Uterus (tissue), 4 donors: Measurements from ENCODE around the gene BDKRB2. TPM values are rescaled to one million over a fixed set of nuclear protein-coding genes. Genes with fewer than 3 reads are reported as not detected.

Experiments
- DNase-seq, 2 donors: peaks; one replicate each; pipeline ENCODE4 v3.0.0-alpha.2; 2019 to 2020
- H3K27ac ChIP-seq, 2 donors: fragments of 200-600 bp; sonication (generic); 1 replicate in 1 of 2; 2 replicates in 1 of 2; pipeline ENCODE4 v1.5.1; 2016 to 2018
- H3K27me3 ChIP-seq, 2 donors: fragments of 200-600 bp; sonication (generic); one replicate each; pipeline ENCODE4 v1.5.1; 2018 to 2019; ENCODE audit warnings: control low read depth in 1 of 2
- H3K36me3 ChIP-seq, 2 donors: fragments of 200-600 bp; sonication (generic); one replicate each; pipeline ENCODE4 v1.5.1; 2019; ENCODE audit warnings: control low read depth in 1 of 2
- H3K4me1 ChIP-seq, 2 donors: fragments of 200-600 bp; sonication (generic); one replicate each; pipeline ENCODE4 v1.5.1; 2018 to 2019; ENCODE audit warnings: control low read depth in 1 of 2
- H3K4me3 ChIP-seq, 2 donors: fragments of 200-600 bp; sonication (generic); 1 replicate in 1 of 2; 2 replicates in 1 of 2; pipeline ENCODE4 v1.5.1; 2018 to 2019; ENCODE audit warnings: mild to moderate bottlenecking in 1 of 2
- H3K9me3 ChIP-seq, 2 donors: fragments of 200-600 bp; sonication (generic); one replicate each; pipeline ENCODE4 v1.5.1; 2019; ENCODE audit warnings: control low read depth in 1 of 2
- POLR2A ChIP-seq, 2 donors: fragments of 450-650 bp; IDR thresholded peaks; one replicate each; pipeline ENCODE4 v1.6.1; 2016; ENCODE audit warnings: antibody characterized with exemption in 2 of 2, mild to moderate bottlenecking in 1 of 2, moderate library complexity in 1 of 2
- intact Hi-C: fragments of 100-400 bp; cut with DNase I; formaldehyde crosslinking; loops from one replicate; pipeline ENCODE4 v1.15.1; 2023; ENCODE audit warnings: low total_unique reads
- total RNA-seq, 4 donors: library from RNA; depleted of rRNA in 3 of 4; stranded (reverse); fragments of >200 nt in 3 of 4; gene quantifications; one replicate each; pipeline versions ENCODE4 v1.1.0 to v1.2.4, GENCODE V29; 2014 to 2023
- TF ChIP-seq, protein P1 (sequence below), 4 experiments: fragments of 200-600 bp in 2 of 4; fragments of 450-650 bp in 2 of 4; sonication (generic) in 2 of 4; IDR thresholded peaks; one replicate each; pipeline ENCODE4 v1.5.1; 2016 to 2019; ENCODE audit warnings: antibody characterized with exemption in 4 of 4, mild to moderate bottlenecking in 2 of 4, moderate library complexity in 1 of 4
- donor health status: DM: yes; HTN: yes; CAD: no.

BDKRB2 gene
- total RNA-seq, 4 donors from 2014 or later, result 4.4 to 34.6 (median 11.1) TPM

DNA sequence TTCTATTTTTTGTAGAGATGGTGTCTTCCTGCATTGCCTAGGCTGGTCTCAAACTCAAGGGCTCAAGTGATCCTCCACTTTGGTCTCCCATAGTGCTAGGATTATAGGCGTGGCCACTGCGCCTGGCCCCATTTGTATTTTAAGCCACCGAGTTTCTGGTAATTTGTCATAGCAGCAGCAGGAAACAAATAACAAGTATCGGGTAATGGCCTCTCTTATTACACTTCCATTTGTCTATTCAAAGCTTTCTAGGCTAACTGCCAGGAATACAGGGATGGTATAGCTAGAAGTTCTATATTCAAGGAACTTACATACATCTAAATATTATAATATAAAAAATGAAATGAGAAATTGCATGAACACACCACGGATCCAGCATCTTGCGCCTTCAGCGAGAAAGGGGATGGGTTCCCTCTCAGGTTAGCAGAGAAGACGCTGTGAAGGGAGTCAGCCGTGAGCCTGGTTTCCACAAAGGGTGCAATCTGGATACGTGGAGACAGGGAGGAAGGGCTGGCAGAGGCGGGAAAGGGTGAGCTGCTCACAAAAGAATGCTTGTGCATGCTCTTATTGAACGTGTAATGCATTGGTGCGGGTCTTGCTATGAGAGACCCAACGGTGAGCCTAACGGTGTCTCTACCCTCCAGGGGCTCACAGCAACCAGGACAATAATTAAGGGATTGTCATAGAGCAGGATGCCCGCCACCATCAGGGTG lies 60.9 kb downstream of the BDKRB2 start:
- intact Hi-C loops, result no loop called here
- H3K9me3 ChIP-seq, result no peaks in the 10 kb centered on the region
- no peak for DNase-seq

DNA sequence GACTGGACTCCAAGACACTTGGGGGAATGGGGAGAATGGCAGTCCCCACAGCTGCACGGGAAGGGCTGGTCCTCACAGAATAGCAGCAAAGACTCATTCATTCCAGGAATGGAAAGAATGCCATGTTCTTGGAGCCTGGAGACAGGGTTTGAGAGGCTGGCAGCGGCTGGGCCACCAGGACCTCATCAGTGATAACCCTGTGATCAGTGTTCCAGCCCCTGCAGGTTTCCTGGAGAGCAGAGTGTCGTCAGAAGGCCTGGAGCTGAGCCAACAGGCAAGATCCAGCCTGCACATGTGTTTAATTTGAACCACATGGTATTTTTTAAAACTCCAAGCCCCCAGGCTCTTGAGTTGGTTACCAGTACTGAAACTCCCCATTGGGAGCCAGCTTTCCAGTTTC lies 62.7 kb downstream of the BDKRB2 start:
- TF ChIP-seq POLR2A (IDR thresholded peaks at IDR 0.05), result no peak
- TF ChIP-seq, protein P1, sequence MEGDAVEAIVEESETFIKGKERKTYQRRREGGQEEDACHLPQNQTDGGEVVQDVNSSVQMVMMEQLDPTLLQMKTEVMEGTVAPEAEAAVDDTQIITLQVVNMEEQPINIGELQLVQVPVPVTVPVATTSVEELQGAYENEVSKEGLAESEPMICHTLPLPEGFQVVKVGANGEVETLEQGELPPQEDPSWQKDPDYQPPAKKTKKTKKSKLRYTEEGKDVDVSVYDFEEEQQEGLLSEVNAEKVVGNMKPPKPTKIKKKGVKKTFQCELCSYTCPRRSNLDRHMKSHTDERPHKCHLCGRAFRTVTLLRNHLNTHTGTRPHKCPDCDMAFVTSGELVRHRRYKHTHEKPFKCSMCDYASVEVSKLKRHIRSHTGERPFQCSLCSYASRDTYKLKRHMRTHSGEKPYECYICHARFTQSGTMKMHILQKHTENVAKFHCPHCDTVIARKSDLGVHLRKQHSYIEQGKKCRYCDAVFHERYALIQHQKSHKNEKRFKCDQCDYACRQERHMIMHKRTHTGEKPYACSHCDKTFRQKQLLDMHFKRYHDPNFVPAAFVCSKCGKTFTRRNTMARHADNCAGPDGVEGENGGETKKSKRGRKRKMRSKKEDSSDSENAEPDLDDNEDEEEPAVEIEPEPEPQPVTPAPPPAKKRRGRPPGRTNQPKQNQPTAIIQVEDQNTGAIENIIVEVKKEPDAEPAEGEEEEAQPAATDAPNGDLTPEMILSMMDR (IDR thresholded peaks at IDR 0.05), result no peak
- peak; percentile 38 to 49 for DNase-seq
- no peak overlapping the region for H3K4me3 ChIP-seq
- H3K27me3 ChIP-seq, result no peaks in the 10 kb centered on the region
- no peaks in the 10 kb centered on the region for H3K9me3 ChIP-seq
- H3K4me1 ChIP-seq, result peaks cover 0 to 6% of the 10 kb centered on the region in 2 donors
- H3K27ac ChIP-seq, result no peak overlapping the region
- no peaks in the 10 kb centered on the region for H3K36me3 ChIP-seq
- intact Hi-C loops, result no loop called here

More for the DNA sequence above, 60.9 kb downstream of the BDKRB2 start:
- H3K27me3 ChIP-seq, result no peaks in the 10 kb centered on the region
- TF ChIP-seq, protein P1 (IDR thresholded peaks at IDR 0.05), result no peak
- no peak for TF ChIP-seq POLR2A (IDR thresholded peaks at IDR 0.05)
- H3K4me3 ChIP-seq, result no peak overlapping the region
- peaks cover 0 to 6% of the 10 kb centered on the region in 2 donors for H3K4me1 ChIP-seq
- H3K27ac ChIP-seq, result no peak overlapping the region
- H3K36me3 ChIP-seq, result no peaks in the 10 kb centered on the region

DNA sequence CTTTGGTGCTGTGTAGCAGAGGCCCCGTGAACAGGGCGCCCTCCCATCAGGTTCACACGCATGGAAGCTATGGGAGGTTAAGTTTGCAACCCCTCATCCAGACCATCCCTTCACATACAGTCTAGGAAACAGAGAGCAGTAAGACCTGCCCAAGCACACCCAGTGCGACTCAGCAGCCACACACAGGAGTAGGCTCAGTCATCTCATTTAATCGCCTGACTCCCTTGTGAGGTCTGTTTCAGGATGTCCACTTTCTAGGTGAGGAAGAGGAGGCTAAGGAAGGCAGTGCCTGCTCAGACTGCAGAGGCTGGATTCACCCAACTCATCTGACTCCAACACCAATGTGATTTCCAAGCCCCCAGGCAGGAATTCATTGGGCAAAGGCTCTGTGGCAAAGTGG lies 63.3 kb downstream of the BDKRB2 start:
- no peaks in the 10 kb centered on the region for H3K36me3 ChIP-seq
- no peaks in the 10 kb centered on the region for H3K27me3 ChIP-seq
- intact Hi-C loops, result no loop called here
- TF ChIP-seq, protein P1 (IDR thresholded peaks at IDR 0.05), result no peak
- no peak for TF ChIP-seq POLR2A (IDR thresholded peaks at IDR 0.05)
- H3K4me3 ChIP-seq, result no peak overlapping the region
- DNase-seq, result no peak
- H3K9me3 ChIP-seq, result no peaks in the 10 kb centered on the region
- H3K4me1 ChIP-seq, result peaks cover 0 to 6% of the 10 kb centered on the region in 2 donors
- H3K27ac ChIP-seq, result peak overlapping the region in 1 of 2 donors; percentile 74

DNA sequence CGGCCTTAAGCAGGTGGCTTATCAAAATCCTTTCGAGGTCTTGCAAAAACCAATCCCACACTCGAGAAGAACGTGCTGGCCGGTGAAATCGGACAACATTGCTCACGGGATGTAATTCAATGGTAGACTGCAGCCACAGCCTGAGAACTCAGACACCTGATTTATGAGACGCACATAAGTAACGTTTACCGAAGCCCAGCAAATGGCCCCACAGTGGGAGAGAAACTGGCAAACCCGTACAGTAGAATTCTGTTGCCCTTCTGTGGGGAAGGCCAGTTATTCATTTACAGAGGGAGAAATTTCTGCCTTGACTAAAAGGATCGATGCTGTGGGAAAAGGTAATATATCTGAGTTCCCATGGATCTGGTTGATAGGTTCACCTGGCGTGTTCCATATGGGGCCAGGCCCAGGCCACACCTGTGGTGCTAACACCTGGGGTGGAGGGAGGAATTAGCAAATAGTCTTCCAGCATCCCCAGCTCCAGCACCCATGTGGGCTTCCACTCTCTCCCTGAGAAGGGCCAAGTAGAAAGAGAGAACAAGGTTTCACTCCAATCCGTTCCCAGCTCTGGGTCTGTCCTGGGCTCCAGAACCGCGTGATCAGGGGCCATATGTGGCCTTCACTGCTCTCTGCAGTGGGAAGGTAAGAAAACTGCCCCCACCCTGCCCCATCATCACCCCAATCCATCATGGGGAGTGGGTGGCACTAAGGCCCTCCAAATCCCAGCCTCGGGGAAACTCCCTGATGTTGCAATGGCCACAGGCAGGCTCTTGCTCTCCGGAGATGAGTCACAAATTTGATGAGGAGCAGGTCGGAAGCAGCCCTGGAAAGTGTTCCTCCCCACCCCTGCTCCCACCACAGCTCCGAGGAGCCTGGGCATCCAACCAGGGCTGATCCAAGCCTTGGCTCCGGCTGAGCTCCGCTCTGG lies 64.1 kb downstream of the BDKRB2 start:
- intact Hi-C loops, result no loop called here
- H3K4me1 ChIP-seq, result peaks cover 0 to 6% of the 10 kb centered on the region in 2 donors
- TF ChIP-seq POLR2A (IDR thresholded peaks at IDR 0.05), result no peak
- TF ChIP-seq, protein P1 (IDR thresholded peaks at IDR 0.05), result no peak
- no peaks in the 10 kb centered on the region for H3K9me3 ChIP-seq
- no peaks in the 10 kb centered on the region for H3K36me3 ChIP-seq
- DNase-seq, result peak; percentile 80 to 87
- H3K27me3 ChIP-seq, result no peaks in the 10 kb centered on the region
- H3K27ac ChIP-seq, result peak overlapping the region; percentile 74 to 76
- no peak overlapping the region for H3K4me3 ChIP-seq

DNA sequence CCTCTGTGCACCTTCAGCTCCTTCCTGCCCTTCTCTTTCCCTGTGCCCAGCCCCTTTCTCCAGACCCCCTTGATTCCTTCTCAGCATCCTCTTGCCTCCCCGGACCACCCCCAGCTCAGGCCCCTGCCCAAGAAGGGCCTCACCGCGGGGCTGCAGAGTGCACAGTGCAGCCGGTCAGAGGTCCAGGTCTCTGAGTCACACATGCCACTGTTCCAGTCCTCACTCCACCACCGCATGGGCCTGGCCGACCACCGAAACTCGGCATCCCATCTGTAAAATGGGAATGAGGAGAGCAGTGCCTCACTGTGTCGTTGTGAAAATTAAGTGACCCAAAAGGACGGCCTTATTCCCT lies 64.7 kb downstream of the BDKRB2 start:
- Histone ChIP-seq H3K4me1 (peaks cover 0 to 6% of the 10 kb centered on the region in 2 donors), H3K27ac (peak overlapping the region; percentile 74 to 76), H3K36me3 (no peaks in the 10 kb centered on the region), H3K9me3 (no peaks in the 10 kb centered on the region), H3K4me3 (no peak overlapping the region), H3K27me3 (no peaks in the 10 kb centered on the region)
- TF ChIP-seq, protein P1 (IDR thresholded peaks at IDR 0.05), result no peak
- no peak for TF ChIP-seq POLR2A (IDR thresholded peaks at IDR 0.05)
- intact Hi-C loops, result no loop called here
- DNase-seq, result no peak
